ENCODE results near the gene ATP2A3. TPM values are rescaled to one million over a fixed set of nuclear protein-coding genes. Genes with fewer than 3 reads are reported as not detected.

Gene ATP2A3
- 1 to 10 TPM; 3.2 to 6.4 (median 5.2) TPM for polyA plus RNA-seq (ENCODE audit: insufficient read length in 4 of 4)

DNA sequence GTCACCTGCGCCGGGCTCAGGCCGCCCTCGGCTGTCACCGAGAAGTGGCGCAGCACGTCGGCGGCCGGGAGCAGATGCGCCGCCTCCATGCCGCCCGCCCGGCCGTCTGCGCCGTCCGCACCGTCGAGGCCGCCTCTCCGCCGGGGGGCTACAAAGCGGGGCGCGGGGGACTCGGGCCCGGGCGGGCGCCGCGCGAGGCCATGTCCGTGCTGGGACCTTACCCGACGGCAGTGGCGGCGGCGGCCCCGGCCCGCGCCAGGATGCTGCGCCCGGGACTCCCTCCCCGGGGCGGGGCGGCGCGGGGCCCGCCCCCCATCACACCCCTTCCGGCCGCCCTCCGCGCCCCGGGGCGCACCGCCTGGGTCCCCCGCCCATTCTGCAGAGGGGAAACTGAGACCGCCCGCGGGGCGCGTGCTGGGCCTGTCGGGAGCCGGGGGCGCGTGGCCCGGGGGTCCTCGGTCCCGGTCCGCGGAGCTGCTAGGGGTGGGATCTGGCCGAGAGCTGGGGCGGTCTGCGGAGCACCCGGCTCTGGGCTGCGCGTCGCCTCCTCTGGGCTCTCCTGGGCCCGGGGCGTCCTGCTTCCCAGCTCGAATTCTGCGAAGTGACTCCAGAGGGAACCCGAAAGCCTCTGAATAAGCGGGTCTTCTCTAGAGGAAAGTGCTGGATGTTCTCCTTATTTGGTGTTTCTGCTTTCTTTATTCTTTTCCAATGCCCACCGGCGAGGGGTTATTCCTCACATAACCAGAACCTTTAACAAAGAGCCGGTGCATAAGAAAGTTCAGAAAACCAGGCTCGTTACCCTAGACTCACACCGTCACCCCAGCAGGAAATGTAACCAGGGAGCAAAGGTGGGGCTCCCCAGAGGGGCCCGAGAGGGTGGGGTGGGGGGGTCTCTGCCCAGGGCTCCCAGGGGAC is at the start of gene ATP2A3:
TSS of gene ATP2A3 (minus strand) at position 235 of the 915 bp plus-strand sequence. CDS start at position 89, 146 bp downstream.
- DNase-seq (ENCODE audit: low read depth in 4 of 4, low spot score in 3 of 4): no peak

DNA sequence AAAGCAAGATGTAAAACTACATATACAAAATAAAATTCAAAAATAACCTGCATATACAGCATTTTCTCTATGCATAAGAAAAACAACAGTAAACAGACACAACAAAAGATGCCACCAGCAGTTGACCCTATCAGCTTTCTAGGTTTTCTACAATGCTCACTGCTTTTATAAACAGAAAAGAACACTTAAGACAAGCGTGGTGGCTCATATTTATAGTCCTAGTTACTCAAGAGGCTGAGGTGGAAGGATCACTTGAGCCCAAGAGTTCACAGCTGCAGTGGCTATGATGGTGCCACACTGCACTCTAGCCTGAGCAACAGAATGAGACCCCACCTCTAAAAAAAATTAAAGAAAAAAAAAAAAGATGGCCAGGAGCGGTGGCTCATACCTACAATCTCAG is 46.5 kb upstream of the ATP2A3 start:
- no peak for DNase-seq (ENCODE audit: low read depth in 4 of 4, low spot score in 3 of 4)

DNA sequence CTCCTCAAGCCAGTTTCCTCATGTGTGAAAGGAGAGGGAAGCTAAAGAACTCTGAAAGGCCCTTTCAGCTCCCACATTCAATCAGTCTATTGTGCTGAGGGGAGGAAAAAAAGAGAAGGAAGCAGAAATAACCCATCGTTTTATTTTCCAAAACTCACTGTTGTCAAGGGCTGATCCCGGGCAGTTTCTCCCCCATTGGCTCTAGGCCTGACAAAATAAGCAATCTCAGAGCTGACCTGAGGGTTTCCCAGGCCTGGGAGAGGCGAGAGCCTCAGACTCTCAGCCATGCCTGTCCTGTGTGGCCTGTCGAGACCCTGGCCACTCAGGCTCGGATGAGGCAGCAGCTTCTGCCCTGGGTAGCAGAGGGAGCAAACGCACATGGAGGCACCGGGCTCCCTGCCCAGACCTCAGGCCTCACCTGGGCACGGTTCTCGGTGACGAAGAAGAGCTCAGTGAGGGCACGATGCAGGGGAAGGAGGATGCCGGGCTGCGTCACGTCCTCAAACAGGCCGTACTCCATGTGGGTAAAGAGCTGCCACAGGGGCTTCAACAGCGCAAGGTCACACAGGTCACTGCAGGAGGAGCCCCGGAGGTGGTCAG is 45.0 kb upstream of the ATP2A3 start:
- DNase-seq (ENCODE audit: low read depth in 4 of 4, low spot score in 3 of 4): no peak

DNA sequence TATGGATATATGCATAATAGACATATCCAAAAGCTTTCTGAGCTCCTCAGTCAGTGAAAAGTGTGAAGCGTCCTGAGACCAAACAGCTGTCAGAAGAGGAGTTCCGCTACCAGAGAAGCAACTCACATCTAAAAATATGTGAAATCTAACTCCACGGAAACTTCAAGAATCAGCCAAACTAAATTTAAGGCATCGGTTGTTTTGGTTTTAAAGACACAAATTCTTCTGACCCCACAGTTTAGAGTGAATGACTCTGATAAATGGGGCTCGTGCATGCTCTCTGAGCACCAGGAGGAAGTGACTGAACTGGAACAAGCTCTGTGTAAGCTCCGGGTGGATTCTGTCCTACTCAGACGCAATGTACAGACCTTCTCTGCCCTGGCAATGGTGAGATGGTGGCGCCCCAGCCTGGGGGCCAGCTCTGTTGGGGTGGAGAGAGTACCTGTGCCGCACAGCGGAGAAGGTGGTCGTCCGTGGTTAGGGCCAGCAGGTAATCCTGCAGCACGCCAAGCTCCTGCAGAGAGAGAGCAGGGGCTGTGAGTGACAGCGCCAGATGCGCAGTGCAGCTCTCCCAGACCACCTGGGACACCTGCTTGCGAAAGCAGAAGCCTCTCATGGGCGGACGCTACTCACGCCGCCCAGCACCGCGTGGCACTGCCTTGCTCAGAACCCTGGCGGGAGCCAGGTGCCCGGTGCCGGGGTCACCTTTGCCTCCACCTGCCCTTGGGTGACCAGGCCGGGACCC is 44.4 kb upstream of the ATP2A3 start:
- no peak for DNase-seq (ENCODE audit: low read depth in 4 of 4, low spot score in 3 of 4)

DNA sequence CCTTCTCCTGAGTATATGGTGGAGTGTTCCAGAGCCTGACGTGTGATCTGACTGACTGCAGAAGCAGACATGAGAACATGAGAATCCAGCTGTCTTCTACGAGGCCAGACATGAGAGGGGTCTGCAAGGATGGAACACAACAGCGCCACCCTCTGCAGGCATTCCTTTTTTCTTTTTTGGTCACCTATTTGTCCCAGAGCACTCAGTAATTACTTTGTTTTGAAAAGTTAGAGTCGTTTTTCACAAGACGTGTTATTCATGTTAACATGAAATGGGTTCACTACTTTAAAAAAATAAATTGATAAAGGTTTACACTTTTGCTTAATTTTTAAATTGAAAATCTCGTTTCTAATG is 43.8 kb upstream of the ATP2A3 start:
- DNase-seq (ENCODE audit: low read depth in 4 of 4, low spot score in 3 of 4): no peak

DNA sequence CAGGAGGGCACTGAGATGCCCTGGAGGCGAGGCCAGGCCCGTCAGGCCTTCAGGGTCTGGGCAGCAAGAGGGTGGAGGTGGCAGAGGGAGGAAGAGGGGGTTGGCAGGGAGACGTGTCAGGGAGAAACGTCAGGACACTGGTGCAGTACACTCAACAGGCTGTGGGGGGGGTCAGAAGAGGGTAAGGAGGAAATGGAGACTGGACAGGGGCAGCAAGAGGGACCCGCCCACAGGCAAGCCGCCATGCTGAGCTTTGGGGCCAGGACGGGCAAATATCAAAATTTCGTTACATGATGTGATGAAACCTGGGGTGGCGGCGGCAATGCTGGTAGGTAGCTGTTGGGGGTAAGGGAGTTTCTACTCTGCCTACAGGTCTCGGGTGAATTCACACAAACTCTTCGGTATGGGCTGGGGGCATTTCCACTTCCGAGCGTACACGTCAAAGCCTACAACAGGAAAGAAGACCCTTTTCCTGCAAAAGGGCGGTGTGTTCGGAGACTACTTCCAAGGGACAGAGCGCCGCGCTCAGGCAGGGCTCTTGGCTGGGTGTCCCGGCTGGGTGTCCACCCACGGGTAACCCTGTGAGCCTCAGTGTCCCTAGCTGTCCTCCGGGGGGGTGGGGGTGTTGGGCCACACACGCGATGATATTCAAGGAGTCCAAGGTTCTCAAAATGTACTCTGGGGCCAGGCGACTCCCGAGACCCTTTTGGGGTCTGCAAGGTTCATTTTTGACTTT is 43.3 kb upstream of the ATP2A3 start:
- DNase-seq (ENCODE audit: low read depth in 4 of 4, low spot score in 3 of 4): no peak

DNA sequence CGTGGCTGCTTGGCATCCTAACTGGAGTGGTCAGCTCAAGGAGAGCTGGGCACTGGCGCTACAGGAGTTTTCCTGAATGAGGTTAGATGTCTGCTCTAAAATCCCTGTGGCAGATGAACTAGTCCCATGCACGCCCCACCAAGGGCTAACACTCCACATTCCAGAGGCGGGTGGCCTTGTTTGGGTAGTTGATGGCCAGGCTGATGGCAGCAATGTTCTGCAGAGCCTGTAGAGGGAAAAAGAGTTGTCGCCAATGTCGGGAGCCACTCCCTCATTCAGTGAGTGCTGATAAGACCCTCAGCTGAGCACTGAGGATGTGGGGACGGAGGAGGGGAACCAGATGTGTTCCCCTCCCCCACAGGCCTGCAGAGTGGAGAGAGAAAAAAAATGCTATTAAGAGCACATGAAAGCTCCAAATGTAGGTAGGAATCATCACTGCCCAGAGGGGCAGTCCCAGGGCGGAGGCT is 42.5 kb upstream of the ATP2A3 start:
- no peak for DNase-seq (ENCODE audit: low read depth in 4 of 4, low spot score in 3 of 4)

DNA sequence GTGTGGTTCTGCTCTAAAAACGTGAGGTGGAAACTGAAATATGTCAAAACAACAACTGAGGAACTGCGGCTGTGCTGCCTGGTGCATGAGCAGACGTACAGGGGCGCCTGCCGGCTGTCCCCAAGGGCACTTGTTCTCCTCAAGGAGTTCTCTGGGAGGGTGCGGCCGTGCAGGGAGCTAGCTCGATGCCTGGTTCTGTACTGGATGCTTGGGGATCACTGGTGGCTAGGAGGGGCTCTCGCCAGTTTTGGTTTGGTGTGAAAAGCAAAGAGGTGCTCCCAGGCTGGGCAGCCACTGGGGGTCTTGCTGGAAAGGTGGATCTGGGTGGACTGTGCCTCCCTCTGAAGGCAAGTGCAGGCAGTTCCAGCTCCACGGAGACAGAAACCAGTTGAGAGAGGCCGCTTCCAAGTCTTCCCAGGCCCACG is 41.9 kb upstream of the ATP2A3 start:
- no peak for DNase-seq (ENCODE audit: low read depth in 4 of 4, low spot score in 3 of 4)

DNA sequence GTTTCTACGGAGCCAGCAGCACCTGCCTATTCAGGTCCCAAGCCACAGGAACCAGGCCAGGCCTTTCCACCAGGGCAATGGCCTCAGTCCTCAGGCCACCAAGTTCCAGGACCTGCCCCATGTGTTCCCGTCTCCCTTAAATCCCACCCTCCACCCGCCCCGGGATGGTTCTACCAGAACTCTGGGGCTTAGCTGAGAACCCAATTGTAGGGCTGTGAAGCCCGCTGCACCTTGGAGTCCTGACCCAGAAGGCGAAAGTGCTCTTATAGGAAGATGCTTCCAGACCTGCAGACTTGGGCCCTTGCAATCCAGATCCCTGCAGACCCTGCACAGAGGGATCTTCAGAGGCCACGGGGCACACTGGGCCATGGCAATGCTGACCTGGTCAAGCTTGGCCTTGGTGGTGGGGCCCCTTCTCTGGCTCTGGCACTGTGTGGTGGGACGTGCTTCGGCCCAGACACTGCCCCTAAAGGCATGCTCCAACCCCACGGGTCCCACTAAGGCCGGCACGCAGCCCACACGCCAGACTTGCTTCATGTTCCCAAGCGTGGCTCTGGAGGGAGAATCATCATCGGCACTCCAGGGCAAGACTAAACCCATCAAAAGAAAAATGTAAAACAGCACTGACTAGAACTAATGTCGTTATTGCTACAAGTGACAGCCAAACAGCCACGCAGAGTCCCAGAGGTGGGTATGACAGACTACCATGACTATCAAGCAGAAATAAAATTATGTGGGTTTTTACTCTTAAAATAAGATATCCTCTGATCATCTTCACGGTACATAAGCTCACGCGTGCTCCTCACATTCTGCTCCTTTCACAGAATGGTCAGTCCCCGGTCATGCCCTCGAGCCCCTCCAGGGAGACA is 41.3 kb upstream of the ATP2A3 start:
- no peak for DNase-seq (ENCODE audit: low read depth in 4 of 4, low spot score in 3 of 4)

DNA sequence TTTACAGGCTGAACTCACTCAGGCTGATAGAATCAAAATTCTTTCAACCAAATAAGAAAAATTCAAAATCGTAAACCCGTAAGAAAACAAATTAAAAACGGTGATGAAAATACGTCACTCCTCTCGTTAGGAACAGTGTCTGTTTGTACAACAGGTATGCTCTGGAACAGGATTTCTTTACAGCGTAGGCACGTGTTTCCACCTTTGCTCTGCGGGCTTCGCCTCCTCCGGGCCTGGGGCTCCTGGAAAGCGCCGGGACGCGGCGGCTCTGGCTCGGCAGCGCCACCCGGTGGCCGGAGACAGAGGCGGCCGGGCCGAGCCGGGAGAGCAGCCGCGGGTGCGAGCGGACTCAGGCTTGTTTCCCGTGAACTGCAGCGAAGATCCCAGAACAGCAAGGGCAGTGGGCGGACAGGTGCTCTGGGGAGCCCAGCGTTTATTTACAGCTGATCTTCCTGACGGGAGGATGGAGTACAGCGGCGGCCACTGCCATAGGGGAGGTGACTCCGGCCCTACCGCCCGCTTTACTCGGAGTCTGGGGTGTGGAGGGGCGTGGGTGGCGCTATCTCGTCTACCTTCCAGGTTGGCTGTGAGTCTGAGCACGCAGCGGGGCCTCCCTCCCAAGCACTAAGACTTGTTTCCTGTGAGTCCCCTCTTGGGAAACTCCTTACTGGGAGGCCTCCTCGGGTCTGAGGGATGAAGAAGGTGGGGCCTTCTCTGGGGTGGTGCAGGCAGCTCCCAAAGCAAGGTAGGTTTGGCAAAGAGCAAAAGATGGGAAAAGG is 40.5 kb upstream of the ATP2A3 start:
- DNase-seq (ENCODE audit: low read depth in 4 of 4, low spot score in 3 of 4): peak in 2 of 4 donors; percentile 50 to 65

DNA sequence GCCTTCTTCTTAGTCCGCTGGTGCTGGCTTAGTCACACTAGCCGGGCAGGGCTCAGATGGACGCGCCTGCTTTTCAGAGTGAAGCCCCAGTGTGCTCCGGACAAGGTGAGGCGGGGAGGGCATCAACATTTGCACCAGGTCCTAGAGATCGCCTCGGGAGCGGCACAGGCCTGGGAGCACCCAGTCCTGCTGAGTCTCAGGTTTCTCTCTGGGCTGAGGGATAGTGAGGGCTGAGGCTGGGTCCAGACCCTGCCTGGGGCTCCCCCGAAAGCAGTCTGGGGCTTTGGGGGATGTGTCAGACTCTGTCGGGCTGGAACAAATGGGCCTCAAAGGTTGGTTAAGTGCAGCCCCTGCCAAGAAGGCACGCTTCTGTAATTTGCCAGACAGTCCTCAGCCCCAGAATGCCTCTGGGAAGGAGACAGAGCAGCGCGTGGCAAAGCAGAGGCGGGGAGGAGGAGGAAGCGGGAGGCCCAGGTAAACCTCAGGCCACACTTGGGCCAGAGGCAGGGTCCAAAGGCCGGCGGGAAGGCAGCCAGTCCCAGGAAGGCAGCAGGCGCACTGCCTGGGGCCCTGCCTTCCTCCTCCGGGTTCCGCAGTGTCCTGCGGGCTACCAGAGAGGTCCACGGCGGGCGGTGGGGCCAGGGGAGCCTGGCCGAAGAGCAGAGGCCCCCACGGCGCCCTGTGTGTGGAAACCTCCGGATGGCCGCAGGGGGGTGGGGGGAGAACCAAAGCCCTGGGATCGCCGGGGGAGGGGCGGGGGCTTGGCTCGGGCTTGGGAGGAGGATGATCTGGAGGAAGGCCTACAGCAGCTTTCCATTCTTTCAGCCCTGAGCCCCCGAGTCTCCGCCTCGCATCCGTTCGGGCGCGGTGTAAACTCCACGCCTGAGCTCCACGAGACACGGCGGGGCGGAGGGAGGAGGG is 39.5 kb upstream of the ATP2A3 start:
- no peak for DNase-seq (ENCODE audit: low read depth in 4 of 4, low spot score in 3 of 4)

DNA sequence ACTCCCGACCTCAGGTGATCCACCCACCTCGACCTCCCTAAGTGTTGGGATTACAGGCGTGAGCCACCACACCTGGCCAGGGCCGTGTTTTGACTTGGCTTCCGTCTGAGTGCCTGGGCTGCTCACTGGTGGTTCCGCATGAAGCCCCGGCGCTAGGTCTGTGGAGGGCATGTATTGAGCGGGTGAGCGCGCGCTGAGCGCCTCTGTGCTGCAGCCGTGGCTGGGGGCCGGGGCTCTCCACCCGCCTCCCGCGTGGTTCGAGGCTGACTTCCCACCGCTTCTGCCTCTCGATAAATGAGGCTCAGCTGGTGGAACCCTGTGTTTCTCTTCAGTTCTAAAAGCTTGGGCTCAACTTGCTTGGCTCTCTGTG is 38.9 kb upstream of the ATP2A3 start:
- DNase-seq (ENCODE audit: low read depth in 4 of 4, low spot score in 3 of 4): no peak

DNA sequence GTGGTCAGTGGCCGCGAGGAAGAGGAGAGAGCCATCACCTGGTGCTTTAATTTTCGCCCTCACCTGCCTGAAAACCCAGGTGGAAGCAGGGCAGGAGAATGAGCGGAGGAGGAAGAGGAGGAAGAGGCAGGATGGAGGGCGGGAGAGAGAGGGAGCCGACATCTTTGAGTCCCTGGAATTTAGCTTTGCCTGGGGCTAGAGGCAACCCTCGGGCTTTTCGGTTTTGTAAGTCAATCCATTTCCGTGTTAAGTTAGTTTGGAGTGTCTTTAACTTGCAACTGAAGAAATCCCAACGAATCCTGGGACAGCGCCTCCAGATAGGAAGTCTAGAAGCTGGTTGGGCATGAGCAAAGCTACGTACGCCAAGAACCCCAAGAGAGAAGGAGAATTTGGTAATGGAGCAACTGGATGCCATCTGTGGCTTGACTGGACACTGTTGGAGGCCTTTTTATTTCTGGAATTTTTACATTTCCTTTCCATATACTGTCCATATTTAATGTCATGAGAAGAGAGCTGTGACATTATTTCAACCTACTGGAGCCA is 36.9 kb upstream of the ATP2A3 start:
- no peak for DNase-seq (ENCODE audit: low read depth in 4 of 4, low spot score in 3 of 4)

DNA sequence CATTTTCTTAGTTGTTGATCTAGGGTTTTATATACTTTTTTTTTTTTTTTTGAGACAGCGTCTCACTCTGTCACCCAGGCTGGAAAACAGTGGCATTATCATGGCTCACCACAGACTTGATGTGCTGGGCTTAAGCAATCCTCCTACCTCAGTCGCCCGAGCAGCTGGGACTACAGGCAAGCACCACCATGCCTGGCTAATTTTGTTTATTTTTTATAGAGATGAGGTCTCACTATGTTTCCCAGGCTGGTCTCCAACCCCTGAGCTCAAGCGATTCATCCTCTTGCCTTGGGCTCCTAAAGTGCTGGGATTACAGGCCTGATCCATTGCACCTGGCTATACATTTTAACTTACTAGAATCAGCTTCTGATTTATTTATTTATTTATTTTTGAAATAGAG is 34.2 kb upstream of the ATP2A3 start:
- DNase-seq (ENCODE audit: low read depth in 4 of 4, low spot score in 3 of 4): no peak

DNA sequence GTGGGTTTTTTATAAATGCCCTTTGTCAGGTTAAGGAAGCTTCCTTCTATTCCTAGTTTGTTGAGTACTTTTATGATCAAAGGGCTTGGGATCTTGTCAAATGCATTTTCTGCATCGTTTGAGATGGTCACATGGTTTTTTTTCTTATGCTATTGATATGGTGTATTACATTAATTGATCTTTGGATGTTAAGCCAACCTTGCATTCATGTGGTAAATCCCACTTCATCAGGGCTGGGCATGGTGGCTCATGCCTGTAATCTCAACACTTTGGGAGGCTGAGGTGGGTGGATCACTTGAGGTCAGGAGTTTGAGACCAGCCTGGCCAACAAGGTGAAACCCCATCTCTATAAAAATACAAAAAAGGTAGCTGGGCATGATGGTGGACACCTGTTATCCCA is 30.8 kb upstream of the ATP2A3 start:
- DNase-seq (ENCODE audit: low read depth in 4 of 4, low spot score in 3 of 4): no peak

DNA sequence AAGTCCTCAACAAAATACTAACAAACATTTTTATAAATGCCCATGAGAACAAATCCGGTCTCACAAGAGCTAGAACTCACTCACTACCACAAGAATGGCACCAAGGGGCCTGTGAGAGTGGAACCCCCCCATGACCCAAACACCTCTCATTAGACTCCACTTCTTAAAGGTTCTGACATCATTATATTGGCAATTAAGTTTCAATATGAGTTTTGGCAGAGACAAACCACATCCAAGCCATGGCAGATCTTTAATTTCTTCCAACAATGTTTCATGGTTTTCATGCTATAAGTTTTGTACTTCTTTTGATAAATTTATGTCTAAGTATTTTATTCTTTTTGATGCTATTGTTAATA is 30.0 kb upstream of the ATP2A3 start:
- no peak for DNase-seq (ENCODE audit: low read depth in 4 of 4, low spot score in 3 of 4)

DNA sequence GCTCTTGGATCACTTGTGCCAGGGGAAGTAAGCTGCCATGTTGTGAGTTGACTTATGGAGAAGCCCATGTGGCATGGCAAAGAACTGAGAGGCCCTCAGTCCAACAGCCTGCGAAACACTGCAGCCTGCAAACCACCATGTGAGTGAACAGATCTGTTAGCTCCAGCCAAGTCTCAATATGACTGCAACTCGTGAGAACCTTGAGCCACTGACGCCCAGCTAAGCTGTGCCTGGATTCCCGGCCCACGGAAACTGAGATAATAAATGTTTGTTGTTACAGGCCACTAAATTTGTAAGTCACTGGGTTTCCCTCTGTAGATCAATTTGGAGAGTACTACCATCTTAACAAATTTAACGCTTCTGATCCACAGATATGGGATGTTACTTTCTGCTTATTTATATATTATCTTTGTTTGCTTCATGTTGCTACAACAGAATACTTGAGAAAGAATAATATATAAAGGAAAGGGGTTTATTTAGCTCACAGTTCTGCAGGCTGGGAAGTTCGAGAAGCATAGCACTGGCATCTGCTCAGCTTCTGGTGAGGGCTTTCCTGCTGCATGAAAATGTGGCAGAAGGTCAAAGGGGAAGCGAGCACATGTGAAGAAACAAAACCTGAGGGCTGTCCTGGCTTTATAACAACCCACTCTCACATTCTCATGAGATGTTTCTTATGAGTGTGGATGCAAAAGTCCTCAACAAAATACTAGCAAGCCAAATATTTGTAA is 29.4 kb upstream of the ATP2A3 start:
- no peak for DNase-seq (ENCODE audit: low read depth in 4 of 4, low spot score in 3 of 4)

Measured in right renal pelvis (tissue), 4 donors.